Fibroblast of gingiva (primary cell): ENCODE measurements around the gene USF3.
"Not testable (repeated sequence)": the region's sequence is repeated elsewhere in the genome, so short reads cannot be mapped to it uniquely, and the experiment has no call there.

Source experiments
- DNase-seq: peaks from one replicate; pipeline ENCODE4 v3.0.0-alpha.2; 2011; ENCODE audit warnings: low read depth

The USF3 gene

DNA sequence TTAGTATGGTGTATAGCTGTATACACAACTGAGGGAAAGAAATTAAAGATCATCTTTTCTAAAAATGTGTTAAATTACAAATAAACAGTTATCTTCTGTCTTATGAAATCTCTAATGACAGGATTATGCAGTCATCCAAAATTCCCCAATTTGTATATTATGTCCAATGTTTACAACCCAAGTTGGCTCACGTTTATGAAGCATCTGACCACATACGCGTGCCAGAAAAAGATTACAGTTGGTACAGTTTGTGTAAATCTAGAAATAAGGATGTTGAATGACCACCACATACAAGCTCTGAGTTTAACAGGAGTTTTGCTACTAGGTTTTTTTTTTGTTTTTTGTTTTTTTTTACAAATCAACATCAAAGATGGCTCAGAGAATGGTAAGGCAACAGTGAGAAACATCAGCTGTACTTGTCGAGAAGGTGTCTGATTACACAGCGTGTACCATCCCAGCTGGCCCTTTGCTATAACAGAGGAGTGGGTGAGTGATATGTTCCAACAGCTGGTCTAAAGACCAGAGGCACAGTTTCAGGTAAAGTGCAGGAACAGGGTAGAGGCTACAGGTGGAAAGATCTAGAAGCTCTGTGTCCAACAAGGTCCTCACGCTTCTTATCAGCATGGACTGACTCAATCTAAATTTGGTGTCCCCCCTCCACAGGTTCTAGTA lies 47.1 kb downstream of the USF3 start:
- peak; percentile 44 for DNase-seq

DNA sequence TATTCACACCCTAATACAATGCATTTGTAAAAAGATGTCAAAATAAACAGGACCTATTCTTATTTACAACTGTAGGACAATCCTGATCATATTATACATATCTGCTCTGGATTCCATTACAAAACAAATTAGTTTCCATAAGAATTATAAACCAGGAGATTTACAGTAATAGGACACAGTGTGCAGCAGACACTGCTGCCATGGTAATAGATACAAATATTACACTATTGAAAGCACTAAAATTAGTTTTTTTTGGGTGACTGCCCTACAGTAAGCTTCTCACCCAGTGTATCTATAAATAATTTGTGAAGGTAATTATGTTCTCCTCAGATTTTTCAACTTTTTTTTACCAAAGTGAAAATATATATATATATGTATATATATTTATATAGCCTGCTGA lies 47.9 kb downstream of the USF3 start:
- DNase-seq = no peak

DNA sequence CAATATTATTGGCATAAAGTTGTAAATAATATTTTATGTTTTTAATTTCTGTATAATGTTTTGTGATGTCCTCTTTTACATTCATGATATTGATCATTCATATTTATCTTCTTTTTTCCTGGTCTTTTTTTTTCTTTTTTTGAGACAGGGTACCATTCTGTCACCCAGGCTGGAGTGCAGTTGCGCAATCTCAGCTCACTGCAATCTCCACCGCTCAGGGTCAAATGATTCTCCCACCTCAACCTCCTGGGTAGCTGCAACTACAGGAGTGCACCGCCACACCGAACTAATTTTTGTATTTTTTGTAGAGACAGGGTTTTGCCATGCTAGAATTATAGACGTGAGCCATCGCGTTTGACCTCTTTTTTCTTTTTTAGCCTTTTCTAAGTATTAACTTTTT lies 52.9 kb downstream of the USF3 start:
- no peak for DNase-seq

DNA sequence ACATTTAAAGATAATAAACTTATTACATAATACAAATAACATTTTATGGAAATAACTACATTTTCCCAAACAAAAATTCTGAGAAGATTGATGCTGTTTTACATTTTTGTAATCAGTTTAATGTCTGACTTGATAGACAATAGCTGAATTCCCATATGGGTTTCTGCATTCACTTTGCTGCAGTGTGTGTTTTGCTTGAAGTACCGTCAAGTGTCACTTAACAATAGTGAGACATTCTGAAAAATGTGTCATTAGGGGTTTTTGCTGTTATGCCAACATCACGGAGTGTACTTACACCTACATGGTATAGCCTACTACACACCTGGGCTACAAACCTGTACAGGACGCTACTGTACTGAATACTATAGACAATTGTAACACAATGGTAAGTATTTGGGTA lies 57.5 kb downstream of the USF3 start:
- no peak for DNase-seq

DNA sequence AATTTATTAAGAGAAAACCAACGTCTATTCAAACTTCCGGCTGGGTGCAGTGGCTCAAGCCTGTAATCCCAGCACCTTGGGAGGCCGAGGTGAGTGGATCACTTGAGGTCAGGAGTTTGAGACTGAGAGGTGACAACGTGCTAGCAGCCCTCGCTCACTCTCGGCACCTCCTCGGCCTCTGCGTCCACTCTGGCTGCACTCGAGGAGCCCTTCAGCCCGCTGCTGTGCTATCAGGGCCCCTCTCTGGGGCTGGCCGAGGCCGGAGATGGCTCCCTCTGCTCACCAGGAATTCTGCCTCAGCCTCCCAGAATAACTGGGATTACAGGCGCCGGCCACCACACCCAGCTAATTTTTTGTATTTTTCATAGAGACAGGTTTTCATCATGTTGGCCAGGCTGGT lies 58.7 kb downstream of the USF3 start:
- no peak for DNase-seq

DNA sequence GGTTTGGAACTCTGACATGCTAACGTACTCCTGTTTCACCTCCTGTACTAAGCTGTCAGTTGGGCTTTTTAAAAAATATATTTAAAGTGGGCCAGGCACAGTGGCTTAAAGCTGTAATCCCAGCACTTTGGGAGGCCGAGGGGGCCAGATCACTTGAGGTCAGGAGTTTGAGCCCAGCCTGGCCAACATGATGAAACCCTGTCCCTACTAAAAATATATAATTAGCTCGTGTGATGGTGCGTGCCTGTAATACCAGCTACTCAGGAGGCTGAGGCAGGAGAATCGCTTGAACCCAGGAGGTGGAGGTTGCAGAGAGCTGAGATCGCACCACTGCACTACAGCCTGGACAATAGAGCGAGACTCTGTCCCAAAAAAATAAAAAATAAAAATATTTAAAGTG lies 60.4 kb downstream of the USF3 start:
- not testable (repeated sequence) for DNase-seq

DNA sequence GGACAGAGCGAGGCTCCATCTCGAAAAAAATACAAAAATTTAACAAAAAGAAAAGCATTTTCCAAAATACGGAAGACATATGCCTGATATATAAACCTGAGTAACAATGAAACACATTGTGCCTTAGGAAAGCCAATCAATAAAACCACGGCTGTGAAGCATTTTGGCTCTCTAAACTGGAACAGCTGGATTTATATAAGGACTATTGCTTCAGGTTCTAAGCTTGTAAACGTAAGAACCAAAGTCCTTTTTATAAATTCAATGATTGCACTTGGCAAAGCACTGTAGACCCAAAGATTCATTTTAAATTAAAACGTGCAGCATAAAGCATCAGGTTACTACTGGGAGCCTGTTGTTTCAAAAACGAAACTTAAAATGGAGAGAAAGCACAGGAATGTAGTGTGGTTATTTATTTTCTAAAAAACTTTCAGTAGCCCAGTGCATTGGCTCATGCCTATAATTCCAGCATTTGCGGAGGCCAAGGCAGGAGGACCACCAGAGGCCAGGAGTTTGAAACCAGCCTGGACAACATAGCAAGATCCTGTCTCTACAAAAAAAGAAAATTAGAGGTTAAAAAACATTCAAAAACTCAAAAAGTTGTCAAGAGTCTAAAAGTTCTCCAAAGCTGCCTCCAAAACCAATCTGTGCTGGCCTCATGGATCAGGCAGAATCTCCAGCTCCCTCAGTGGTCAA lies 61.5 kb downstream of the USF3 start:
- DNase-seq = peak; percentile 32

DNA sequence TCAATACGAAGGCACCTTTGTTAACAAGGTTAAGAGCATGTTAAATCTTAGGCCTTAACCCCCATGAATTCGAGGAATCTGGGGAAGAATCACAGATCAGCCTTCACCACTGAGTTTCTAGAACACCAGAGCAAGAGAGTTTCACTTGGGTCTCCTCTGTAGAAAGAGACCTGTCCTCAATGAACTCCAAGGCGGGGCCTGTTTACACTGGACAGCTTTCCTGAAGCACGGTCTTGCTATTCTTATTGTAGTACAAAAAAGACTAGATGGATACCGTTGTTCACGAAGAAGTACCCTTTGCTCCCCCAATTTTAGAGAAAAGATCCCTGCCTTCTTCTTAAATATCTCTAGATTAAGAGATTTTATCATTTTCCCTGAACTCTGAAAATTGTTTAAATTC lies 64.9 kb downstream of the USF3 start:
- DNase-seq = no peak

DNA sequence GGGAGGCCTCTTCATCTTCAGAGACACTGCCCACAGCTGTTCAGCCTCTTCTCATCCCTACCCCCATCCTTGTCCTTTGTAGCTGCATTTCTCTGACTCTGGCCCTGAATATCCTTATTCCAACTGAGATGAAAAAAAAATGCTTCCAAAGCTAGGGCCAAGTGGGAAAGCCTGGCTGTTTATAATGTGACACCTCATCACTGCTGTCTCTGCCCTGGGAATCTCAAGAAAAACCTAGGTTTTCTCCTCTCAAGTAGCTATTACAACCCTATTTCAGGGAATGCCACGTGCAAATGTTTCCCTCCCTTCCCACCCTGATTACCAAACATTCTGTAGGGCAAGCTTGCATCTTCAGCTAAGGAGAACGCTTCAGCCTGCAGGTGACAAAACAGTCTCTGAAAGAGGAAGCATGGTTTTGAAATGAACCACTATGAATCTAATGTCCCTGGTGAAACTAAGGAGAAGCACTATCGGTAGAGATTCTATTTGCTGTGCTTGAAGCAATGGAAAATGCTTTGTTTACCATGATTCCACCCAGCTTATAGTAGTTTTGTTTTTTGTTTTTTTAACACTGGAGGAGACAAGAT lies 65.4 kb downstream of the USF3 start:
- no peak for DNase-seq

DNA sequence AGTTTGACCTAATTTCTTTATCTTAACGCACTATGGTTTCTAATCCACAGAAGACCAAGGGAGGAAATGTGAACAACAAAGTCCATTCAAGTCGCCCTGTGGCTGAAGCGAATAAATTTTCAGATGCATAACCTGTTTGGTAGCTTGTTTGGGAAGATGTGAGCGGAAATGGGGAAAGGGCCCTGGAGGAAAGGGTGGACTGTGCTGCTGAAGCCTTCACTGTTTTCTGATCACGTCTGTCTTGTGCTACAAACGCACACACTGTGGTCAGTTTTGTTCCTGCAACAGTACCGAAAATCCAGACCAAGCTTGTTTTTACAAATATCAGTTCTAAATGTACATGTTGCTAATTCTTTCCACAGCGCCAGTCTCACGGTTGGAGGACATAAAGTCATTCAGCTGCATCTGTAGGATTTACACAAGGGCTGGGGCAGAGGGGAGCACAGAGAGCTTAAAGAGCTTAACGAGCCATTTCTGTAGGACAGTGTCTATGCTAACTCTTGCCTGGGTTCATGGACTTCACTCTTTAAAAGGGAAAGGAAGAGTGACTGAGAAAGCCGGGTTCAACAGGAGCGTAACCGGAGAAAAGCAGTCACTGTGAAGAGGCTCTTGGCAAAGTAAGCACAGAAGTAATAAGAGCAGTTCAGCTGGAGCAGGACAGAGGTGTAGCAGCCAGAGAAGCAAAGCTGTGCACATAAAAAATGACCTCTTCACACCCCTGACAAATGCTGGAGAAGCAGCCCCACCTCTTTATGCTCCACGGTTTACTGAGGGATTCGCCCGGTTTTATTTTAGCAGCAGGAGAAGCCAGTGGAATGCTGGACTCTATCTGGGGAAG lies 66.6 kb downstream of the USF3 start:
- no peak for DNase-seq

DNA sequence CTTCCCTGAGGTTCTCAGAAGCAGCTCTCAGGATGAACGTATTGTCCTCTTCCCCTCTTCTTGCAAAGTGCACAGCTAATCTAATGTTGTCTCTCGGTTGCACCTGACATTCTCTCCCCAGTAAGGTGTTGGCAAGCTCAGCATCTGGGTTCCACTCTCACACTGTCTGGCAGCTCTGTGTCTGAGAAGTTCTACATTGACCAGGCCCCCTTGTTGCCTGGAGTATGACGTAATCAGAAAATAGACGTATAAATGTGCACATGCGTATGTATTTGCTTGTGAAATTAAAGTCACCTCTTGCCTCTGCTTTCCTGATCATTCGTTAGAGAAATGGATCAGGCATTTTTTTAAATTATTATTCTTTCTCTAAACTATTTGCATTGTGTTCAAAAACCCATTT lies 67.7 kb downstream of the USF3 start:
- DNase-seq = no peak

DNA sequence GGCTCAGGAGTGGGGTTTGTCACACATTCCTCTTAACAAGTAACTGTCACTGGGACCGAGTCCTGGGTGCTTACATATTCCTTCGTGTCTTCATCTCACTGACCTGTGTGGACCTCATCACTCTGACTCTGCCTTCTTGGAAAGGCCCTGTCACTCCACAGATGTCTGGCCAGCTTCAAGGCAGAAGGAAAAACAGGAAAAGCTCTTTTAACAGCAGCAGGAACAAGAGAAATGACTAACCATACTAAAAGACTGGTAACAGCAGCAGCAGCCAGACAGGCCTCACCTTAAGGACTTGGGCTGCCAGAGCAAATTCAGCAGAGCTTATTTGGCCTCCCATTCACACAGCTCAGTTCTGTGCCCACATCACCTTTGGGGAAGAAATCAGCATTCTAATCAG lies 68.1 kb downstream of the USF3 start:
- no peak for DNase-seq

DNA sequence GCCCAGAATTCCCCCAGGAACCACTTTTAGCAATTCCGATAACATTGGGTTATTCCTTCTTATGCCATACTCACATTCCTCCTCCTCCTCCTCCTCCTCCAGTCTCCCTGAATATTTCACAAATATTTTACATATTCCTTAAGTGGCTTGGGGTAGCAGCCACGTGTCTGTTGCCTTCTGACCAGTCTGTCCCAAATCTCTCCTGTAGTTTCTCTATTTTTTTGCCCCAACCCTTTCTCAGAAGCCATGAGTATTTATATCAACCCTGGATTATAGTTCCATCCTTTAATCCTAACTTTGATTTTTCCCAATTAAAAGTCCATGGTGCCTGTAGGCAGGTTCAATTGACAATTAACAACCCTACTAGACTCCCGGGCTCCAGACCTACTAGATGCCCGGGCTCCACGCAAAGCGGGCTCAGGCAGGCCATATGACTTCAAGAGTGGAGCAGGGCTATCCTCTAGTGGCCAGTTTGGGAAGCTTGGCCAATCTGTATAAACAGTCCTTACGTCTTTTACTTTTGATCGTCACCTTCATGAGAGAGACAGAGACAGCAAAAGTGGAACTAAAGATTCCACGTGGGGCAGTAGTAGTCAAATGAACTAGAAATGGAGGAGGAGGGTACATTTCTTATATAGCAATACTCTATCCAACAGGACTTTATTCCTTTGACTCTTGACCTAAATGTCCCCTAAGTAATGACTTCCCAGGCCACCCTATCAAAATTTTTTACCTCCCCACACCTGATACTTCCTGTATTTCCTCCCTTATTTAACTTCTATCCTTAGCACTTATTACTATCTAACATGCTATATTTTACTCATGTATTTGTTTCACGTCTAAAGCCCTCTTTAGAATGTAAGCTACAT lies 69.7 kb downstream of the USF3 start:
- peak; percentile 48 for DNase-seq

DNA sequence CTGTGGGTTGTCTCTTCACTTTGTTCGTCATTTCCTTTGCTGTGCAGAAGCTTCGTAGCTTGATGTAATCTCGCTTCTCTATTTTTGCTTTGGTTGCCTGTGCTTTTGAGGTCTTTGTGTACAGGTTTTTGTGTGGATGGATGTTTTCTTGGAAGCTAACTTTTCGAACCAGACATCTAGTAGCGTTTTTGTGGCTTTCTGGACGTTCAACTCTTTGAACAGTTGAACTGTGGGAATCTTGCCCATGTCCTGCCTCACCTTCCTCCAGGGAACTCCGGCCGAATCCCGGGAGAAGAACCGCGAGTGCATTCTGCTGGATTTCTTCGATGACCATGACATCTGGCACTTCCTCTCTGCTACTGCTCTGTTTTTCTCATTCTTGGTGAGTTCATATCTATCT lies 70.6 kb downstream of the USF3 start:
- no peak for DNase-seq

DNA sequence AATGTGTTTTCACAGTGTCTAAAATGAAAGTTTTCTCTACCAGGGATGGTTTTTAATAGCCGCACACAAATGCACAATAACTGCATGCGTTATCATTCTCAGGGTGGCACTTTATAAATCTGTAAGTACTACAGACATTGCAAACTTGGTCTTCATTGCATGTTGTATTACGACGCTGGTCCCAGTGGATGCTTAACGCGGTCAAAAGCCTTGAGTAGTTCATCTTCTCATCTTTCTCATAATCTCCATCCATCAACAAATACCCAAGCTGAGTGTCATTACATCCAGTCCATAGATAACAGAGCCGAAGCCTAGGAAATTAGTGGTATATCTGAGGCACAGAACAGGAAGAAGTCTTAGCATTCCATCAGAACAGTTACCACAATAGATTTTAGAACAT lies 72.6 kb downstream of the USF3 start:
- no peak for DNase-seq

DNA sequence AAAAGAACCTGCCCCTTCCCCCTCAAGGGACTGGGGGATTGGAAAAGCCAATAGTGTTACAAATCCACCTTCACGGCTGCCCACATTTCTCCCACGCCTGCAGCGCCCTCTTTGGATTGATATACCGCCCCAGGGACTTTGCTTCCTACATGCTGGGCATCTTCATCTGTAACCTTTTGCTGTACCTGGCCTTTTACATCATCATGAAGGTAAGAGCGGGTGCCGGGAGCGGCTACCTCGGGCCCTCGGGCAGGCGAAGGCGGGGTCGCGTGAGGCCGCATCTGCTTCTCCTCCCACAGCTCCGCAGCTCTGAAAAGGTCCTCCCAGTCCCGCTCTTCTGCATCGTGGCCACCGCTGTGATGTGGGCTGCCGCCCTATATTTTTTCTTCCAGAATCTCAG lies 73.1 kb downstream of the USF3 start:
- no peak for DNase-seq

DNA sequence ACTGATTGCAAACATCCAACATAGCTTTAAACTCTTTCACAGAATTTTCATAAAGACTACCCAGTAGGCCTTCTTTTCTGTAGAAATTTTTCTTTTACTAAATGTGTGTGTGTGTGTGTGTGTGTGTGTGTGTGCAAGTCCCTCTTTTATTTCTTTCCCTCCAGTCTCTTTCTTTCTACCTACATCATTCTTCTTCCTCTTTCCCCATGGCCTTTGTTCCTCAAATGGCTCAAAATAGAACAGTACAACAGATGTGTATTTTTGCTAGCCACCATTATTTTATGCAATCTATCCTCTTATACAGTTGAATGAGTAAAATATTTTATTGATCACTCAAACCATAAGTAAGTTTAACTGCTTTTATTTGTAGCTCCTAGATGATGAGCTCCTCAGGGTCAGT lies 76.4 kb downstream of the USF3 start:
- no peak for DNase-seq

DNA sequence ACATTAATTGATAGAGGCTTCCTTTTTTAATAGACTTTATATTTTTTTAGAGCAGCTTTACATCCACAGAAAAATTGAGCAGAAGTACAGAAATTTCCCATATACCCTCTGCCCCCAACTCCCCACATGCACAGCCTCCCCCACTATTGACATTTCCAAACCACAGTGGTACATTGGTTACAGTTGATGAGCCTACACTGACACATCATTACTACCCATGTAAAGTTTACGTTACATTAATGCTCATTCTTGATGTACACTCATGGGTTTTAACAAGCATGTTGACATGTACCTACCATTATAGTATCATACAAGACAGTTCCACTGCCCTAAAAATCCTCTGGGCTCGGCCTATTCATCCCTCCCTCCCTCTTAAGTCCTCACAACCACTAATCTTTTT lies 78.7 kb downstream of the USF3 start:
- no peak for DNase-seq

DNA sequence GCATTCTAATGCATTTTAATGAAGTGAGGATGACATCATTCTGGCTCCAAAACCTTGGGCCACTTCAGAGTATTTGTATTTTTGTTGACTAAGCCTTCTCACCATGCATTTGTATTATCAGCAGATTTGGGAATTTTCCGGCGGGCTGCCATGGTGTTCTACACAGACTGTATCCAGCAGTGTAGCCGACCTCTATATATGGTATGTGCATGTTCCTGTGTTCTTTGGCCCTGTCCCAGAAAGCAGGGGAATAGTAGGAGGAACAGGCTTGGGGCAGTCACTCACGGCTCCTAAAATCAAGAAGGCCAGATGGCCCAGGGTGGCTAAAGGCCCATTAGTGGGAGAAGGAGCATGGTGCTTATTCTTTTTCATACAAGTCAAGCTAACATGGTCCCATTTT lies 80.5 kb downstream of the USF3 start:
- no peak for DNase-seq

DNA sequence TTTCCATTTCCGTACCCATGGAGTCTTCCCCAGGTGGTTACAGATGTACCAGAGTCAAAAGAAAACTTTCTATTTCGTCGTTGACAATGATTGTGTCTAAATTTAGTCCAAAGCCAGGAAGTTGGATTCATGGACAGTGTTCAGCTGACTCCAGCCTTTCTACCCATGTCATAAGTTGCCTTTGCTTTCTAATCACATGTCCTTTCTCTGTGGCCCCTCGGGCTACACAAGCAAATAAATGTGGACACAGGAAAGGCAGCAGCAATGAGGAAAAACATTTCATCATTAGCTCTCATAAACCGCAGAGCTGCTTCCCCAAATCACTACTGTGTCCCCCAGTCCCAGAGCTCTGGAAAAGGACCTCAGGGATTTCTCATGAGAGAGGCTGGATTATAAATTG lies 82.0 kb downstream of the USF3 start:
- no peak for DNase-seq

DNA sequence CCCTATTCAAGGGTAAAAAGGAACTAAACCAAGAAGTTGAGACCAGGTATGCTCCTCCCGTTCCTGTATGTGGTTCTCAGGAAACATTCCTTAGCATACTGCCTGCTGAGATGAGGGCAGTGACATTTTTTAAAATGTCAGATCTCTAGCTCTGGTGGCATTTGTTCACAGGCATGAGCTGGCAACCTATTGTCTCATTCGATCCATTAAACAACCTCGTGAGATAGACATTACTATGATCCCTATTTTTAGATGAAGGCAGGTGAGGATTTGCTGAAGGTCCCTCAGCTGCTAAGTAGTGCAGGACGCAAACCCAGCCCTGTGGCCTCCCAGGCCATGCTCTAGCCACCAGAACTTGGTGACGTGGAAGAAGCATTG lies 89.2 kb downstream of the USF3 start:
- DNase-seq = no peak
